HepG2 (cell line): ENCODE measurements around the gene ENTREP3. TPM values are rescaled to one million over a fixed set of nuclear protein-coding genes. Genes with fewer than 3 reads are reported as not detected.
A peak's percentile ranks its signal among the peaks of the same experiment; 100 is the strongest.

Source experiments
- ARNT2 ChIP-seq: sonication (generic); formaldehyde crosslinking; IDR thresholded peaks from 2 replicates; pipeline ENCODE4 v1.8.0; 2022; ENCODE audit warnings: mild to moderate bottlenecking, low read depth, missing genetic modification reagents, moderate library complexity
- MIER3 ChIP-seq: IDR thresholded peaks from 2 replicates; pipeline ENCODE4 v1.6.1; 2016; ENCODE audit warnings: missing compliant biosample characterization, borderline replicate concordance
- MTA1 ChIP-seq: sonication (generic); formaldehyde crosslinking; IDR thresholded peaks from 2 replicates; pipeline ENCODE4 v1.4.0; 2020; ENCODE audit warnings: missing genetic modification reagents, mild to moderate bottlenecking, borderline replicate concordance
- NFATC3 ChIP-seq: sonication (generic); formaldehyde crosslinking; IDR thresholded peaks from 2 replicates; pipeline ENCODE4 v1.5.1; 2020; ENCODE audit warnings: mild to moderate bottlenecking, missing genetic modification reagents
- RARA ChIP-seq: IDR thresholded peaks from 2 replicates; pipeline ENCODE4 v1.6.1; 2016; ENCODE audit warnings: missing genetic modification reagents, missing compliant biosample characterization
- SALL2 ChIP-seq: sonication (generic); formaldehyde crosslinking; IDR thresholded peaks from 2 replicates; pipeline ENCODE4 v1.8.1; 2023; ENCODE audit warnings: mild to moderate bottlenecking, missing genetic modification reagents, inconsistent platforms
- SIN3A ChIP-seq: IDR thresholded peaks from 2 replicates; pipeline ENCODE4 v1.6.1; 2011; ENCODE audit warnings: low read depth, mild to moderate bottlenecking, control low read depth, low read length, borderline replicate concordance
- TBL1XR1 ChIP-seq: fragments of 150-350 bp; IDR thresholded peaks from 2 replicates; pipeline ENCODE4 v1.6.1; 2014; ENCODE audit warnings: borderline replicate concordance, low read length; ENCODE audit not compliant: partially characterized antibody
- ZBTB7B ChIP-seq: sonication (generic); formaldehyde crosslinking; IDR thresholded peaks from 2 replicates; pipeline ENCODE4 v1.4.0; 2020; ENCODE audit warnings: missing genetic modification reagents
- ZFAT ChIP-seq: sonication (generic); formaldehyde crosslinking; conservative IDR thresholded peaks from 2 replicates; pipeline ENCODE4 v1.8.1; 2023; ENCODE audit warnings: missing genetic modification reagents, inconsistent platforms
- ZNF230 ChIP-seq: sonication (generic); formaldehyde crosslinking; IDR thresholded peaks from 2 replicates; pipeline ENCODE4 v1.4.0; 2020; ENCODE audit warnings: mild to moderate bottlenecking, missing genetic modification reagents
- ZNF256 ChIP-seq: sonication (generic); formaldehyde crosslinking; conservative IDR thresholded peaks from 2 replicates; pipeline ENCODE4 v1.4.0; 2020; ENCODE audit warnings: missing genetic modification reagents
- ZNF281 ChIP-seq: sonication (generic); formaldehyde crosslinking; IDR thresholded peaks from 2 replicates; pipeline ENCODE4 v1.4.0; 2020; ENCODE audit warnings: missing genetic modification reagents, borderline replicate concordance
- ZNF562 ChIP-seq: sonication (generic); formaldehyde crosslinking; IDR thresholded peaks from 2 replicates; pipeline ENCODE4 v1.8.0; 2022; ENCODE audit warnings: missing genetic modification reagents, borderline replicate concordance
- ZNF883 ChIP-seq: sonication (generic); formaldehyde crosslinking; IDR thresholded peaks from 2 replicates; pipeline ENCODE4 v1.5.1; 2020; ENCODE audit warnings: mild to moderate bottlenecking, missing genetic modification reagents; ENCODE audit errors: not compliant biosample characterization
- polyA plus RNA-seq, 8 experiments: library from polyadenylated mRNA; depleted of rRNA in 3 of 8; stranded (reverse) in 7 of 8; unstranded in 1 of 8; fragments of >200 nt; fragmentation: Illumina TruSeq in 4 of 8; extraction: Trizol in 4 of 8; gene quantifications; 2 replicates each; pipeline versions ENCODE4 v1.2.1 to v1.2.3, GENCODE V29; 2011 to 2016; ENCODE audit warnings: low read depth in 4 of 8, missing spikeins in 1 of 8, mixed read lengths in 1 of 8; ENCODE audit not compliant: insufficient read depth in 1 of 8
- total RNA-seq, 5 experiments: library from RNA; depleted of rRNA; stranded (reverse); fragments of >200 nt; fragmentation: Illumina TruSeq; extraction: Trizol; gene quantifications; 2 replicates each; pipeline ENCODE4 v1.2.3, GENCODE V29; 2016; ENCODE audit warnings: low read depth in 1 of 5
- TF ChIP-seq, protein P1 (sequence below): sonication (generic); formaldehyde crosslinking; IDR thresholded peaks from 2 replicates; pipeline ENCODE4 v1.5.0; 2020; ENCODE audit warnings: mild to moderate bottlenecking, missing genetic modification reagents
- TF ChIP-seq, protein P2 (sequence below): IDR thresholded peaks from 2 replicates; pipeline ENCODE4 v1.6.1; 2018; ENCODE audit warnings: missing genetic modification reagents
- TF ChIP-seq, protein P3 (sequence below): sonication (generic); formaldehyde crosslinking; conservative IDR thresholded peaks from 2 replicates; pipeline ENCODE4 v1.8.0; 2022; ENCODE audit warnings: mild to moderate bottlenecking, moderate library complexity, missing genetic modification reagents
- TF ChIP-seq, protein P4 (sequence below): IDR thresholded peaks from 2 replicates; pipeline ENCODE4 v1.6.1; 2016; ENCODE audit warnings: low read depth, control low read depth

The ENTREP3 gene
- total and polyA plus RNA-seq, 2 of the 13 experiments (the other 11 are each of a cell fraction or from before 2014, with no cell fraction given) = 4.1 to 9.9 TPM

DNA sequence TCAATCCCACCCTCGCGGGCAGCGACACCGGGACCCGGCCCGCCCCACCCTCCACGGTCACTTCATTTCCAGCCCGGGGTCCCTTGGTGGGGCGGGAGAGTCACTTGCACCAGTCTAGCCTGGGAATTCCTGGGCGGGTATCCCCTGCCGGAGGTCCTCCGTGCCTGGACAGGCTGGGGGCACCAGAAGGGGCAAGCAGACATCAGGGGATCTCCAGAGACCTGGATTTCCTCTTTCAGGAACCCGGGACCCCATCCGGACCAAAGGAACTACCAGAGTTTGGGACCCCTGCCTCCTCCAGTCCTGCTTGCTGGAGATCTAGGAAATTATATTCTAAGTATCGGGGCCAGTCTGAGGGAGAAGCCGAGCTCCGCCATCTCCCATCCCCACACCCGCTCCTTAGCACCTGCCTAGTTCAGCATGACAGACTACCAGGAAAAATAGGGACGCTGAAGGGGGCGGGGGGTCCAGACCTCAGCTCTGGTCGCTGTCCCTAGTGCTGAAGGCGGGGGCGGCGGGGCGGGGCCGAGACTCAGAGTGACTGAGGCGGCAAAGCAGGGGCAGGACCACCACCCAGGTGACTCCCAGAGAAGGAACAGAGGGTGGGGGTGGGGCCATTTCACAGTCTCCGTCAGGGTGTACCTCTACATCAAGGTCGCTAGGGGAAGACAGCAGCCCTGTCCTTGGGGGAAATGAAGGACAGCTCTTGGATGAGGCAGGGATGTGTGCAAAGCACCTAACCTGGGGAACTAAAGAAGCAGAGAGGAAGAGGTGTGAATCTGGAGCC lies 22.8 kb upstream of the ENTREP3 start (continued):
- TF ChIP-seq ARNT2 (CRISPR knock-in tag) = peak; percentile 36; the same call in 1 of the 2 replicates
- TF ChIP-seq, protein P1, sequence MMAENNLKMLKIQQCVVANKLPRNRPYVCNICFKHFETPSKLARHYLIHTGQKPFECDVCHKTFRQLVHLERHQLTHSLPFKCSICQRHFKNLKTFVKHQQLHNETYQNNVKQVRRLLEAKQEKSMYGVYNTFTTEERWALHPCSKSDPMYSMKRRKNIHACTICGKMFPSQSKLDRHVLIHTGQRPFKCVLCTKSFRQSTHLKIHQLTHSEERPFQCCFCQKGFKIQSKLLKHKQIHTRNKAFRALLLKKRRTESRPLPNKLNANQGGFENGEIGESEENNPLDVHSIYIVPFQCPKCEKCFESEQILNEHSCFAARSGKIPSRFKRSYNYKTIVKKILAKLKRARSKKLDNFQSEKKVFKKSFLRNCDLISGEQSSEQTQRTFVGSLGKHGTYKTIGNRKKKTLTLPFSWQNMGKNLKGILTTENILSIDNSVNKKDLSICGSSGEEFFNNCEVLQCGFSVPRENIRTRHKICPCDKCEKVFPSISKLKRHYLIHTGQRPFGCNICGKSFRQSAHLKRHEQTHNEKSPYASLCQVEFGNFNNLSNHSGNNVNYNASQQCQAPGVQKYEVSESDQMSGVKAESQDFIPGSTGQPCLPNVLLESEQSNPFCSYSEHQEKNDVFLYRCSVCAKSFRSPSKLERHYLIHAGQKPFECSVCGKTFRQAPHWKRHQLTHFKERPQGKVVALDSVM (CRISPR knock-in tag) = no peak
- peak; percentile 9 for TF ChIP-seq ZNF883 (CRISPR knock-in tag)
- TF ChIP-seq ZNF230 (CRISPR knock-in tag) = peak; percentile 14; the same call in 1 of the 2 replicates
- TF ChIP-seq RARA = no peak
- TF ChIP-seq, protein P2, sequence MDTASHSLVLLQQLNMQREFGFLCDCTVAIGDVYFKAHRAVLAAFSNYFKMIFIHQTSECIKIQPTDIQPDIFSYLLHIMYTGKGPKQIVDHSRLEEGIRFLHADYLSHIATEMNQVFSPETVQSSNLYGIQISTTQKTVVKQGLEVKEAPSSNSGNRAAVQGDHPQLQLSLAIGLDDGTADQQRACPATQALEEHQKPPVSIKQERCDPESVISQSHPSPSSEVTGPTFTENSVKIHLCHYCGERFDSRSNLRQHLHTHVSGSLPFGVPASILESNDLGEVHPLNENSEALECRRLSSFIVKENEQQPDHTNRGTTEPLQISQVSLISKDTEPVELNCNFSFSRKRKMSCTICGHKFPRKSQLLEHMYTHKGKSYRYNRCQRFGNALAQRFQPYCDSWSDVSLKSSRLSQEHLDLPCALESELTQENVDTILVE (CRISPR knock-in tag) = no peak
- TF ChIP-seq ZFAT (CRISPR knock-in tag) = no peak
- TF ChIP-seq ZNF281 (CRISPR knock-in tag) = peak; percentile 79
- TF ChIP-seq, protein P3, sequence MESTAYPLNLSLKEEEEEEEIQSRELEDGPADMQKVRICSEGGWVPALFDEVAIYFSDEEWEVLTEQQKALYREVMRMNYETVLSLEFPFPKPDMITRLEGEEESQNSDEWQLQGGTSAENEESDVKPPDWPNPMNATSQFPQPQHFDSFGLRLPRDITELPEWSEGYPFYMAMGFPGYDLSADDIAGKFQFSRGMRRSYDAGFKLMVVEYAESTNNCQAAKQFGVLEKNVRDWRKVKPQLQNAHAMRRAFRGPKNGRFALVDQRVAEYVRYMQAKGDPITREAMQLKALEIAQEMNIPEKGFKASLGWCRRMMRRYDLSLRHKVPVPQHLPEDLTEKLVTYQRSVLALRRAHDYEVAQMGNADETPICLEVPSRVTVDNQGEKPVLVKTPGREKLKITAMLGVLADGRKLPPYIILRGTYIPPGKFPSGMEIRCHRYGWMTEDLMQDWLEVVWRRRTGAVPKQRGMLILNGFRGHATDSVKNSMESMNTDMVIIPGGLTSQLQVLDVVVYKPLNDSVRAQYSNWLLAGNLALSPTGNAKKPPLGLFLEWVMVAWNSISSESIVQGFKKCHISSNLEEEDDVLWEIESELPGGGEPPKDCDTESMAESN = 0 out of 2 replicates have a peak, but pooled peaks have one; percentile 22
- no peak for TF ChIP-seq NFATC3 (CRISPR knock-in tag)
- peak; percentile 24; the same call in 1 of the 2 replicates for TF ChIP-seq ZBTB7B (CRISPR knock-in tag)
- TF ChIP-seq, protein P4, sequence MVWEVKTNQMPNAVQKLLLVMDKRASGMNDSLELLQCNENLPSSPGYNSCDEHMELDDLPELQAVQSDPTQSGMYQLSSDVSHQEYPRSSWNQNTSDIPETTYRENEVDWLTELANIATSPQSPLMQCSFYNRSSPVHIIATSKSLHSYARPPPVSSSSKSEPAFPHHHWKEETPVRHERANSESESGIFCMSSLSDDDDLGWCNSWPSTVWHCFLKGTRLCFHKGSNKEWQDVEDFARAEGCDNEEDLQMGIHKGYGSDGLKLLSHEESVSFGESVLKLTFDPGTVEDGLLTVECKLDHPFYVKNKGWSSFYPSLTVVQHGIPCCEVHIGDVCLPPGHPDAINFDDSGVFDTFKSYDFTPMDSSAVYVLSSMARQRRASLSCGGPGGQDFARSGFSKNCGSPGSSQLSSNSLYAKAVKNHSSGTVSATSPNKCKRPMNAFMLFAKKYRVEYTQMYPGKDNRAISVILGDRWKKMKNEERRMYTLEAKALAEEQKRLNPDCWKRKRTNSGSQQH (CRISPR knock-in tag) = peak; percentile 85; the same call in 1 of the 2 replicates
- TF ChIP-seq TBL1XR1 = no peak
- no peak; the same call in 1 of the 2 replicates for TF ChIP-seq MIER3
- TF ChIP-seq ZNF256 (CRISPR knock-in tag) = no peak
- TF ChIP-seq ZNF562 (CRISPR knock-in tag) = no peak
- peak; percentile 95 for TF ChIP-seq SIN3A
- no peak for TF ChIP-seq MTA1 (CRISPR knock-in tag)
- TF ChIP-seq SALL2 (CRISPR knock-in tag) = no peak
